Subcutaneous abdominal adipose tissue (tissue), 5 donors: ENCODE data around the gene IL9.

ENCODE experiments used
- H3K27ac ChIP-seq: one replicate; pipeline ENCODE4 v1.7.0; 2013; ENCODE audit warnings: low read depth, mild to moderate bottlenecking, inconsistent platforms, low read length, moderate library complexity
- H3K27me3 ChIP-seq, 5 donors: one replicate each; pipeline ENCODE4 v1.7.0; 2013; ENCODE audit warnings: low read length in 5 of 5, inconsistent platforms in 1 of 5; ENCODE audit not compliant: control insufficient read depth in 5 of 5, insufficient read depth in 4 of 5
- H3K36me3 ChIP-seq, 5 donors: one replicate each; pipeline ENCODE4 v1.7.0; 2013; ENCODE audit warnings: low read length in 5 of 5; ENCODE audit not compliant: control insufficient read depth in 5 of 5, insufficient read depth in 5 of 5
- H3K4me1 ChIP-seq, 5 donors: one replicate each; pipeline ENCODE4 v1.7.0; 2013; ENCODE audit warnings: low read length in 5 of 5, mild to moderate bottlenecking in 3 of 5, moderate library complexity in 1 of 5; ENCODE audit not compliant: control insufficient read depth in 5 of 5, insufficient read depth in 5 of 5
- H3K4me3 ChIP-seq, 5 donors: one replicate each; pipeline ENCODE4 v1.7.0; 2013; ENCODE audit warnings: low read length in 5 of 5, low read depth in 1 of 5
- H3K9ac ChIP-seq, 5 donors: one replicate each; pipeline ENCODE4 v1.7.0; 2013; ENCODE audit warnings: low read length in 5 of 5, mild to moderate bottlenecking in 4 of 5, moderate library complexity in 3 of 5
- H3K9me3 ChIP-seq, 5 donors: one replicate each; pipeline ENCODE4 v1.7.0; 2013; ENCODE audit warnings: low read length in 5 of 5; ENCODE audit not compliant: control insufficient read depth in 5 of 5
- donor health status: healthy.
- donor health status: healthy.
- donor health status: healthy.
- donor health status: healthy.
- donor health status: healthy.

The IL9 gene

GRCh38 chr5:135874461-135874860 is 21.2 kb downstream of the IL9 start:
- Histone ChIP-seq H3K36me3 (no peaks in the 10 kb centered on the region), H3K4me1 (no peaks in the 10 kb centered on the region), H3K9me3 (no peaks in the 10 kb centered on the region), H3K27me3 (peaks cover 0 to 4% (median 0%) of the 10 kb centered on the region in 5 donors), H3K4me3 (no peak overlapping the region), H3K27ac (no peak overlapping the region), H3K9ac (no peak overlapping the region)

DNA sequence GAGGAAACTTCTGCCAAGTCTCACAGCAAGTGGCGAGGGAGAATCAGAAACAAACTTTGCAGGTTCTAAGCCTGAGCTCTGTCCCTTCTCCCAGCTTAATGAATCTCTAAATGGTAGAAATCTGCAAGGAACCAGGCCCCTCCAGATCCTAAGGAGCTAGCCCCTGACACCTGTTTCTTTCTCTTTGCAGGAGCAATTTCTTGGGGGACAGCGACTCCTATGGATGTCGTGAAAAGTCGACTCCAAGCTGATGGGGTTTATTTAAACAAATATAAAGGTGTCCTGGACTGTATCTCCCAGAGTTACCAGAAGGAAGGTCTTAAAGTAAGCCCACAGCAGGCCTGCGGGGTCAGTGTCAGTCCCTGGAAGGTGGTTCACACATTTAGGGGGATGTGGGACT is 21.8 kb downstream of the IL9 start:
- Histone ChIP-seq H3K36me3 (no peaks in the 10 kb centered on the region), H3K27me3 (peaks cover 0 to 4% (median 0%) of the 10 kb centered on the region in 5 donors), H3K27ac (no peak overlapping the region), H3K9me3 (no peaks in the 10 kb centered on the region), H3K9ac (no peak overlapping the region), H3K4me1 (no peaks in the 10 kb centered on the region), H3K4me3 (no peak overlapping the region)

GRCh38 chr5:135871268-135871915 is 24.2 kb downstream of the IL9 start:
- Histone ChIP-seq H3K9ac (no peak overlapping the region), H3K4me3 (no peak overlapping the region), H3K27me3 (peaks cover 0 to 3% (median 0%) of the 10 kb centered on the region in 5 donors), H3K36me3 (no peaks in the 10 kb centered on the region), H3K9me3 (no peaks in the 10 kb centered on the region), H3K27ac (no peak overlapping the region), H3K4me1 (no peaks in the 10 kb centered on the region)

- Histone ChIP-seq H3K36me3 (no peaks in the 10 kb centered on the region), H3K27me3 (peaks cover 0 to 3% (median 0%) of the 10 kb centered on the region in 5 donors), H3K4me3 (no peak overlapping the region), H3K9me3 (no peaks in the 10 kb centered on the region), H3K27ac (no peak overlapping the region), H3K9ac (no peak overlapping the region), H3K4me1 (peaks cover 0 to 3% (median 0%) of the 10 kb centered on the region in 5 donors)
These were observed 25.7 kb downstream of the IL9 start for GRCh38 chr5:135869935-135870334.

DNA sequence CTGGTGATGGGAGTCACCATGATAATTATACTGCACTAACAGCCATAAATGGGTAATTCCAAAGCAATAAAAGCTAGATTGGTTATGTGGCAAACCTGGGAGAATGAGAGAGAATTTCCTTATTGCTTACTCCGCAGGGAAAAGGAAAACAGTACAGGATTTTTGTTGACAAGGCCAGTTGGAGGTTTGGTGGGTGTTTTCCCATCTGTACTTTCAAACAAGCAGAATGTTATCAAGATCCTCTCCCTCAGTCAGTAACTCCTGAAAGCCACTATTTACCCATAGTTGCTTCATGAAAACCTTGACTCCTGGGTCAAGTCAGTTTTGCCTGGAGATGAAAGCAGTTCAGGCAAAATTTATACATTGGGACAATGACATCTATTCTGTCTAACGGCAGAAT is 26.4 kb downstream of the IL9 start:
- Histone ChIP-seq H3K36me3 (no peaks in the 10 kb centered on the region), H3K4me3 (no peak overlapping the region), H3K9ac (no peak overlapping the region), H3K9me3 (peaks cover 0 to 5% (median 3%) of the 10 kb centered on the region in 5 donors), H3K4me1 (peaks cover 0 to 6% (median 0%) of the 10 kb centered on the region in 5 donors), H3K27ac (no peak overlapping the region), H3K27me3 (peaks cover 0 to 3% (median 0%) of the 10 kb centered on the region in 5 donors)

GRCh38 chr5:135868681-135869080 is 27.0 kb downstream of the IL9 start:
- Histone ChIP-seq H3K36me3 (no peaks in the 10 kb centered on the region), H3K27me3 (peaks cover 0 to 3% (median 0%) of the 10 kb centered on the region in 5 donors), H3K4me3 (no peak overlapping the region), H3K27ac (no peak overlapping the region), H3K9me3 (peaks cover 0 to 7% (median 5%) of the 10 kb centered on the region in 5 donors), H3K9ac (no peak overlapping the region), H3K4me1 (peaks cover 0 to 6% (median 0%) of the 10 kb centered on the region in 5 donors)

- H3K4me1 ChIP-seq = peaks cover 0 to 6% (median 0%) of the 10 kb centered on the region in 5 donors
- H3K27ac ChIP-seq = no peak overlapping the region
- no peak overlapping the region for H3K4me3 ChIP-seq
- no peaks in the 10 kb centered on the region for H3K27me3 ChIP-seq
- peaks cover 0 to 7% (median 5%) of the 10 kb centered on the region in 5 donors for H3K9me3 ChIP-seq
- no peak overlapping the region for H3K9ac ChIP-seq
- H3K36me3 ChIP-seq = no peaks in the 10 kb centered on the region
These were observed 28.0 kb downstream of the IL9 start for GRCh38 chr5:135867599-135867998.

DNA sequence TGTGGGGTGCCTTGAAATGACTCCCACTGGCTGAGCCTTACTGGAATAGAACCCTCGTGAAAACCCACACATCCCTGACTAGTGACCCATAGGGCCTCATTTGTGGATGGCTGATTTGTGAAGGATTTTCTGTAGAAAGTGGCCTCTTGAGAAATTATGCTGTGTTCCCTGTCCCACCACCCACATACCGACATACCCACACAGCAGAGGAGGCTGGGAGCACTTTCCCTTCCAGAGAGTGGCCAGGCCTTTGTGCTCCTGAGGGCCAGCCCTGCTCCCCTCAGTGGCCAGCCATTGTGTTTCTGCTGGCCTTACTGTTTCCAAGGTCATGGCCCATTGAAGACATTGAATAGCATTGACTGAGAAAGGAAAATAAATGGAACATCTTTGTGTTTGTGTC is 29.6 kb downstream of the IL9 start:
- peaks cover 0 to 7% (median 5%) of the 10 kb centered on the region in 5 donors for H3K9me3 ChIP-seq
- no peaks in the 10 kb centered on the region for H3K27me3 ChIP-seq
- no peak overlapping the region for H3K27ac ChIP-seq
- no peak overlapping the region for H3K9ac ChIP-seq
- H3K4me3 ChIP-seq = no peak overlapping the region
- H3K36me3 ChIP-seq = no peaks in the 10 kb centered on the region
- peaks cover 0 to 6% (median 0%) of the 10 kb centered on the region in 5 donors for H3K4me1 ChIP-seq

- Histone ChIP-seq H3K4me3 (no peak overlapping the region), H3K9ac (no peak overlapping the region), H3K4me1 (peaks cover 0 to 6% (median 0%) of the 10 kb centered on the region in 5 donors), H3K36me3 (no peaks in the 10 kb centered on the region), H3K9me3 (peaks cover 0 to 7% (median 5%) of the 10 kb centered on the region in 5 donors), H3K27me3 (no peaks in the 10 kb centered on the region), H3K27ac (no peak overlapping the region)
These were observed 30.9 kb downstream of the IL9 start for GRCh38 chr5:135864503-135865435.

- H3K27ac ChIP-seq = no peak overlapping the region
- H3K4me1 ChIP-seq = peaks cover 0 to 6% (median 0%) of the 10 kb centered on the region in 5 donors
These were observed 32.9 kb downstream of the IL9 start for GRCh38 chr5:135862744-135863143.

More at GRCh38 chr5:135862744-135863143, 32.9 kb downstream of the IL9 start:
- no peak overlapping the region for H3K9ac ChIP-seq
- H3K4me3 ChIP-seq = no peak overlapping the region
- H3K9me3 ChIP-seq = peaks cover 0 to 12% (median 9%) of the 10 kb centered on the region in 5 donors
- peaks cover 0 to 4% (median 0%) of the 10 kb centered on the region in 5 donors for H3K27me3 ChIP-seq
- H3K36me3 ChIP-seq = no peaks in the 10 kb centered on the region
